HG03280 (cell line): ENCODE results near the gene SNED1.

Experiments
- ATAC-seq: cut with Tn5 transposase; IDR thresholded peaks from one replicate; pipeline ENCODE4 v1.9.1; 2021; ENCODE audit warnings: mild to moderate bottlenecking, moderate library complexity; ENCODE audit not compliant: unreplicated experiment

SNED1 gene

DNA sequence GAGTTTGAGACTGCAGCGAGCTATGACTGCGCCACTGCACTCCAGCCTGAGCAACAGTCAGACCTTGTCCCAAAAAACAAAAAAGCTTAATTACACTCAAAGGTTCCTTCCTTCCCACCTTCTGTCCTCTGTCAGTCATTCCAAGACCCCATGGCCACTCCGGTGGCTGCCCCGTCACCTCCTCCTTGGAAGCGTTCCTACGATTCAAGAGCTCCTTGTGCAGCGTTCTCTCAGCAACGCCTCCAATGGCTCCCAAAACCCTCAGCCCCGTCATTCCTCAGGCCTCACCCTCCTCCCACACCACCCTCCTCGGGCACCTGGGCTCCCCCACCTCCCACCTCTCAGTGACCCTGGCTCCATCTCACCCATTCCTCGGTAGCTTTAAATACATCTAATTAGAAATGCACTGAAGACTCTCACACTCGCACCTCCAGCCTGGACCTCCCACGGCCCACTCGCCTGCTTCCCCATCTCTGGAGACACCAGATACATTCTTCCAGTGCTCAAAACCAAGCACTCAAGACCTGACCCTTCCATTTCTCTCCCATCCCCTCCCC, 142.9 kb downstream of the SNED1 start:
- no peak for ATAC-seq

DNA sequence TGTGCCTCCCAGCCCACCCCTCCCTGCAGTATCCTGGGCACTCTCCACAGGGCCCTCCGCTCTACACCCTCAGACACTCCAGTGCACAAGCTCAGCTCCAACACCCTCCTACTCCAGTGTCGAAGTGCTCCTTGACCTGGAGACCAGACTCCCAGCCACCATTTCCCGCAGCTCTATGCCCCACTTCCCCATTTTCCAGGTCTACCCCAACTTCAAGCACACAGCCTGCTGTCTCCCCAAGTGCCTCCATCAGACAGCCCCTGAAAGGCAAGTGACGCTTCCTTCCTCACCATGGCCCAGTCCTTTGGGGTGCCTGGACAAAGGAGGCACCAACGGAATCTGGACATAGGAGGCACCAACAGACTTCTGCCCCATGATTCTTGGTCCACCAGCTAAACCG, 143.6 kb downstream of the SNED1 start:
- no peak for ATAC-seq

DNA sequence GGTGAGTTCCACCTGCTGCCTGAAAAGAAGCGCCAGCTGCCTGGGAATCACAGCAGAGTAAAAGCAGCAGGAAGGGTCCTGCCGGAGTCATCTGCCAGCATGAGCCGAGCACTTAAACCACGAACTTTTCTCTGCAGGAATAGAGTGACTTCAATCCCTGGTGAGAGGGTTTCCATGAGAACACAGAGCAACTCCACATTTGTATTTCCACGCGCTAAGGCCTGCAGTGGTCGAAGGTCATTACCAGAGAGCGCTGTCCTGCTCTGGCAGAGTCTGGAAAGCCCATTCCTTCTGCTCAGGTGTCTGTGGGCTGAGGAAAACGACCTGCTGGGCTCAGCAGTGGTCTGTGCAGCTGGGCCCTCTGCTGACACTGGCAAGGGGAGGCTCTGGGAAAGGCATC, 144.2 kb downstream of the SNED1 start:
- no peak for ATAC-seq
